Immature natural killer cell (primary cell): ENCODE measurements around the gene TMEM128. TPM values are rescaled to one million over a fixed set of nuclear protein-coding genes. Genes with fewer than 3 reads are reported as not detected.

ENCODE experiments used
- DNase-seq, 3 donors: peaks; one replicate each; pipeline ENCODE4 v3.0.0; 2022; ENCODE audit warnings: mixed read lengths in 1 of 3
- H3K27ac Mint-ChIP-seq, 6 donors: one replicate each; pipeline ENCODE4 v1.8.0; 2020; ENCODE audit warnings: mixed read lengths in 6 of 6, mild to moderate bottlenecking in 5 of 6, inconsistent platforms in 4 of 6, moderate library complexity in 3 of 6
- H3K27me3 Mint-ChIP-seq, 3 donors: one replicate each; pipeline ENCODE4 v1.8.0; 2020 to 2021; ENCODE audit warnings: low read depth in 3 of 3, mild to moderate bottlenecking in 3 of 3, mixed read lengths in 3 of 3, moderate library complexity in 3 of 3, inconsistent platforms in 1 of 3
- H3K36me3 Mint-ChIP-seq, 3 donors: one replicate each; pipeline ENCODE4 v1.8.0; 2020; ENCODE audit warnings: mixed read lengths in 3 of 3, inconsistent platforms in 2 of 3, mild to moderate bottlenecking in 2 of 3
- H3K4me1 Mint-ChIP-seq, 2 donors: one replicate each; pipeline ENCODE4 v1.8.0; 2020; ENCODE audit warnings: inconsistent platforms in 2 of 2, mild to moderate bottlenecking in 2 of 2, mixed read lengths in 2 of 2, moderate library complexity in 1 of 2
- H3K4me3 Mint-ChIP-seq, 5 donors: one replicate each; pipeline ENCODE4 v1.8.0; 2020; ENCODE audit warnings: mild to moderate bottlenecking in 5 of 5, mixed read lengths in 5 of 5, inconsistent platforms in 3 of 5, moderate library complexity in 3 of 5
- H3K9me3 Mint-ChIP-seq, 6 donors: one replicate each; pipeline ENCODE4 v1.8.0; 2020; ENCODE audit warnings: mild to moderate bottlenecking in 6 of 6, mixed read lengths in 6 of 6, inconsistent platforms in 4 of 6, moderate library complexity in 3 of 6
- polyA plus RNA-seq, 3 donors: library from polyadenylated mRNA; unstranded; fragments of 300-500 nt; fragmentation: Illumina TruSeq; gene quantifications; one replicate each; pipeline ENCODE4 v1.2.3, GENCODE V29; 2021

The TMEM128 gene
- polyA plus RNA-seq: 10 to 100 TPM; 36.4 to 45.6 (median 41.0) TPM

- DNase-seq: peak; percentile 89 to 92 (median 90)
- Mint-ChIP-seq H3K27me3 (peaks cover 4 to 11% (median 5%) of the 10 kb centered on the region in 3 donors), H3K27ac (peak within 1 kb of the TSS; percentile 97 to 99 (median 98)), H3K9me3 (no peaks in the 10 kb centered on the region), H3K36me3 (peaks cover 6 to 15% (median 13%) of the 10 kb centered on the region in 3 donors), H3K4me3 (peak within 1 kb of the TSS; percentile 93 to 99 (median 96)), H3K4me1 (peaks cover 29 to 38% of the 10 kb centered on the region in 2 donors)
Observed at GRCh38 chr4:4248029-4248884, at the start of gene TMEM128. TSS of gene TMEM128 (minus strand) at chr4:4248223. CDS start at chr4:4248202, 21 bp downstream.

GRCh38 chr4:4296283-4296846, 48.3 kb upstream of the TMEM128 start:
- Mint-ChIP-seq H3K27ac (peak overlapping the region in 4 of 6 donors; percentile 14 to 53 (median 30)), H3K4me1 (peaks cover 23 to 53% of the 10 kb centered on the region in 2 donors), H3K9me3 (no peaks in the 10 kb centered on the region), H3K27me3 (peaks cover 0 to 3% (median 2%) of the 10 kb centered on the region in 3 donors), H3K4me3 (no peak overlapping the region), H3K36me3 (peaks cover 4 to 23% (median 20%) of the 10 kb centered on the region in 3 donors)
- no peak for DNase-seq

- Mint-ChIP-seq H3K4me1 (peaks cover 41 to 67% of the 10 kb centered on the region in 2 donors), H3K9me3 (no peaks in the 10 kb centered on the region), H3K36me3 (peaks cover 4 to 20% (median 9%) of the 10 kb centered on the region in 3 donors), H3K27me3 (peaks cover 5 to 10% (median 8%) of the 10 kb centered on the region in 3 donors), H3K27ac (peak overlapping the region in 1 of 6 donors; percentile 50), H3K4me3 (peak overlapping the region in 1 of 5 donors; percentile 27)
- no peak for DNase-seq
Observed at GRCh38 chr4:4293279-4293678, 45.3 kb upstream of the TMEM128 start.

- peaks cover 13 to 18% (median 16%) of the 10 kb centered on the region in 3 donors for H3K36me3 Mint-ChIP-seq
- H3K4me1 Mint-ChIP-seq: peaks cover 58 to 78% of the 10 kb centered on the region in 2 donors
- H3K9me3 Mint-ChIP-seq: no peaks in the 10 kb centered on the region
- H3K27ac Mint-ChIP-seq: peak within 1 kb of the TSS; percentile 83 to 96 (median 94)
- H3K27me3 Mint-ChIP-seq: peaks cover 5 to 10% (median 6%) of the 10 kb centered on the region in 3 donors
- H3K4me3 Mint-ChIP-seq: peak within 1 kb of the TSS; percentile 94 to 98 (median 96)
- peak; percentile 97 to 98 (median 98) for DNase-seq
Observed at GRCh38 chr4:4289941-4290850, 42.2 kb upstream of the TMEM128 start, which contains the start of the genes LYAR and ZBTB49. TSS of gene LYAR (minus strand) at chr4:4290154. CDS start at chr4:4283742, 6,412 bp downstream. TSS of gene ZBTB49 (plus strand) at chr4:4290251. CDS start at chr4:4299946, 9,695 bp downstream.

- DNase-seq: peak in 1 of 3 donors; percentile 8
- Mint-ChIP-seq H3K4me3 (peak overlapping the region; percentile 94 to 98 (median 96)), H3K4me1 (peaks cover 52 to 77% of the 10 kb centered on the region in 2 donors), H3K27ac (peak overlapping the region; percentile 83 to 96 (median 94)), H3K36me3 (peaks cover 13 to 19% (median 17%) of the 10 kb centered on the region in 3 donors), H3K27me3 (peaks cover 5 to 10% (median 6%) of the 10 kb centered on the region in 3 donors), H3K9me3 (no peaks in the 10 kb centered on the region)
Observed at GRCh38 chr4:4289597-4289940, 41.5 kb upstream of the TMEM128 start.

- Mint-ChIP-seq H3K4me1 (peaks cover 52 to 74% of the 10 kb centered on the region in 2 donors), H3K27me3 (peaks cover 5 to 10% (median 6%) of the 10 kb centered on the region in 3 donors), H3K9me3 (no peaks in the 10 kb centered on the region), H3K4me3 (peak overlapping the region; percentile 94 to 98 (median 96)), H3K36me3 (peaks cover 13 to 23% (median 19%) of the 10 kb centered on the region in 3 donors), H3K27ac (peak overlapping the region; percentile 83 to 96 (median 94))
- no peak for DNase-seq
Observed at GRCh38 chr4:4289055-4289454, 41.0 kb upstream of the TMEM128 start.

- H3K27ac Mint-ChIP-seq: peak overlapping the region in 3 of 6 donors; percentile 12 to 68 (median 54)
- H3K4me1 Mint-ChIP-seq: peaks cover 52 to 64% of the 10 kb centered on the region in 2 donors
- peaks cover 13 to 29% (median 23%) of the 10 kb centered on the region in 3 donors for H3K36me3 Mint-ChIP-seq
- peak overlapping the region; percentile 41 to 59 (median 53) for H3K4me3 Mint-ChIP-seq
- H3K27me3 Mint-ChIP-seq: peaks cover 5 to 10% (median 6%) of the 10 kb centered on the region in 3 donors
- DNase-seq: no peak
- H3K9me3 Mint-ChIP-seq: no peaks in the 10 kb centered on the region
Observed at GRCh38 chr4:4288098-4288497, 40.1 kb upstream of the TMEM128 start.

GRCh38 chr4:4284827-4285618, 37.0 kb upstream of the TMEM128 start:
- no peak overlapping the region for H3K4me3 Mint-ChIP-seq
- no peaks in the 10 kb centered on the region for H3K9me3 Mint-ChIP-seq
- peaks cover 21 to 49% (median 37%) of the 10 kb centered on the region in 3 donors for H3K36me3 Mint-ChIP-seq
- peak overlapping the region in 3 of 6 donors; percentile 1 to 61 (median 14) for H3K27ac Mint-ChIP-seq
- H3K4me1 Mint-ChIP-seq: peaks cover 34 to 48% of the 10 kb centered on the region in 2 donors
- DNase-seq: no peak
- H3K27me3 Mint-ChIP-seq: peaks cover 2 to 5% (median 4%) of the 10 kb centered on the region in 3 donors

- peaks cover 7 to 22% of the 10 kb centered on the region in 2 donors for H3K4me1 Mint-ChIP-seq
- H3K36me3 Mint-ChIP-seq: peaks cover 28 to 62% (median 37%) of the 10 kb centered on the region in 3 donors
- no peak overlapping the region for H3K4me3 Mint-ChIP-seq
- H3K9me3 Mint-ChIP-seq: no peaks in the 10 kb centered on the region
- H3K27ac Mint-ChIP-seq: peak overlapping the region in 4 of 6 donors; percentile 16 to 58 (median 50)
- H3K27me3 Mint-ChIP-seq: peaks cover 0 to 2% (median 0%) of the 10 kb centered on the region in 3 donors
- no peak for DNase-seq
Observed at GRCh38 chr4:4281787-4282186, 33.8 kb upstream of the TMEM128 start.

- Mint-ChIP-seq H3K27me3 (peaks cover 0 to 2% (median 0%) of the 10 kb centered on the region in 3 donors), H3K4me3 (no peak overlapping the region), H3K36me3 (peaks cover 40 to 68% (median 42%) of the 10 kb centered on the region in 3 donors), H3K27ac (peak overlapping the region in 4 of 6 donors; percentile 37 to 72 (median 51)), H3K9me3 (no peaks in the 10 kb centered on the region), H3K4me1 (peaks cover 1 to 13% of the 10 kb centered on the region in 2 donors)
- no peak for DNase-seq
Observed at GRCh38 chr4:4277531-4277930, 29.5 kb upstream of the TMEM128 start.

- H3K27ac Mint-ChIP-seq: peak overlapping the region; percentile 41 to 80 (median 64)
- peaks cover 30 to 38% of the 10 kb centered on the region in 2 donors for H3K4me1 Mint-ChIP-seq
- H3K9me3 Mint-ChIP-seq: no peaks in the 10 kb centered on the region
- peaks cover 2 to 18% (median 15%) of the 10 kb centered on the region in 3 donors for H3K27me3 Mint-ChIP-seq
- no peak overlapping the region for H3K4me3 Mint-ChIP-seq
- DNase-seq: no peak
- peaks cover 36 to 60% (median 40%) of the 10 kb centered on the region in 3 donors for H3K36me3 Mint-ChIP-seq
Observed at GRCh38 chr4:4274226-4274625, 26.2 kb upstream of the TMEM128 start.

- H3K27ac Mint-ChIP-seq: peak overlapping the region; percentile 85 to 99 (median 96)
- H3K27me3 Mint-ChIP-seq: peaks cover 5 to 18% (median 16%) of the 10 kb centered on the region in 3 donors
- H3K4me1 Mint-ChIP-seq: peaks cover 48 to 55% of the 10 kb centered on the region in 2 donors
- H3K4me3 Mint-ChIP-seq: peak overlapping the region in 2 of 5 donors; percentile 15 to 33
- no peaks in the 10 kb centered on the region for H3K9me3 Mint-ChIP-seq
- no peak for DNase-seq
- H3K36me3 Mint-ChIP-seq: peaks cover 32 to 57% (median 40%) of the 10 kb centered on the region in 3 donors
Observed at GRCh38 chr4:4271912-4272311, 23.9 kb upstream of the TMEM128 start.
